LNCAP (cell line): Measurements from ENCODE around the gene AKAP1.

Experiments used
- CTCF ChIP-seq: fragments of 450-650 bp; IDR thresholded peaks from 2 replicates; pipeline ENCODE4 v1.5.1; 2017; ENCODE audit warnings: mild to moderate bottlenecking

Gene AKAP1, protein sequence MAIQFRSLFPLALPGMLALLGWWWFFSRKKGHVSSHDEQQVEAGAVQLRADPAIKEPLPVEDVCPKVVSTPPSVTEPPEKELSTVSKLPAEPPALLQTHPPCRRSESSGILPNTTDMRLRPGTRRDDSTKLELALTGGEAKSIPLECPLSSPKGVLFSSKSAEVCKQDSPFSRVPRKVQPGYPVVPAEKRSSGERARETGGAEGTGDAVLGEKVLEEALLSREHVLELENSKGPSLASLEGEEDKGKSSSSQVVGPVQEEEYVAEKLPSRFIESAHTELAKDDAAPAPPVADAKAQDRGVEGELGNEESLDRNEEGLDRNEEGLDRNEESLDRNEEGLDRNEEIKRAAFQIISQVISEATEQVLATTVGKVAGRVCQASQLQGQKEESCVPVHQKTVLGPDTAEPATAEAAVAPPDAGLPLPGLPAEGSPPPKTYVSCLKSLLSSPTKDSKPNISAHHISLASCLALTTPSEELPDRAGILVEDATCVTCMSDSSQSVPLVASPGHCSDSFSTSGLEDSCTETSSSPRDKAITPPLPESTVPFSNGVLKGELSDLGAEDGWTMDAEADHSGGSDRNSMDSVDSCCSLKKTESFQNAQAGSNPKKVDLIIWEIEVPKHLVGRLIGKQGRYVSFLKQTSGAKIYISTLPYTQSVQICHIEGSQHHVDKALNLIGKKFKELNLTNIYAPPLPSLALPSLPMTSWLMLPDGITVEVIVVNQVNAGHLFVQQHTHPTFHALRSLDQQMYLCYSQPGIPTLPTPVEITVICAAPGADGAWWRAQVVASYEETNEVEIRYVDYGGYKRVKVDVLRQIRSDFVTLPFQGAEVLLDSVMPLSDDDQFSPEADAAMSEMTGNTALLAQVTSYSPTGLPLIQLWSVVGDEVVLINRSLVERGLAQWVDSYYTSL

DNA sequence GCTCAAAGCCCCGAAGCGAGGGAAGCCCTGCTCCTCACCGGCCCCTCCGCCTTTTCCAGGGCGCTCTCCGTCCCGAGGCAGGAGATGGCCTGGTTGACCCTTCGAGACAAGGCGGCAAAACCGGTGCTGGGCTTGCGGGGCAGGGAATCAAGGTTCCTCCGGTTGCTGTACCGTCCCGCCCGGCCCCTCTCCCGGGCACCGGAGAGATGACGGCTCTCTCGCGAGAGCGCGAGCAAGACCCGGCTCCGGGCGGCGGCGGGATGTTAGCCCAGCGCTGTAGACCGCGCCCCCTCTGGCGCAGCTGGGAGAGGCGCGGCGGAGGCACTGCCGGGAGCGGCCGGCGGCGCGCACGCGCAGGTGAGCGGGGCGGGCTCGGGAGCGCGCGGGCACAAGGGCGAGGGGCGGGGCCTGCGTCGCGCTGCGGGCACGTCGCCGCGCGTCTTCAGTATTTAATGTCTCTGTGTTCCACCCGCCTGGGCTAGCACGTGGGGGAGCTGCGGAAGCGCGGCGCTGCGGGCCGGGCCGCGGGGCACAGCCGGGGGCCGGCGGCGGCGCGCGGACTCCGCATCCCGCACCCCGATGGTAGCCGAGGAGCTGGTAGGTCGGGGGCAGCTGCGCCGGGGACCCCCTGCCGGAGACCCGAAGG is at the start of gene AKAP1:
Gene AKAP1 (plus strand): TSS at position 445 of the 646 bp plus-strand sequence. CDS start 20,219 bp downstream, outside the sequence.
- no peak for TF ChIP-seq CTCF

DNA sequence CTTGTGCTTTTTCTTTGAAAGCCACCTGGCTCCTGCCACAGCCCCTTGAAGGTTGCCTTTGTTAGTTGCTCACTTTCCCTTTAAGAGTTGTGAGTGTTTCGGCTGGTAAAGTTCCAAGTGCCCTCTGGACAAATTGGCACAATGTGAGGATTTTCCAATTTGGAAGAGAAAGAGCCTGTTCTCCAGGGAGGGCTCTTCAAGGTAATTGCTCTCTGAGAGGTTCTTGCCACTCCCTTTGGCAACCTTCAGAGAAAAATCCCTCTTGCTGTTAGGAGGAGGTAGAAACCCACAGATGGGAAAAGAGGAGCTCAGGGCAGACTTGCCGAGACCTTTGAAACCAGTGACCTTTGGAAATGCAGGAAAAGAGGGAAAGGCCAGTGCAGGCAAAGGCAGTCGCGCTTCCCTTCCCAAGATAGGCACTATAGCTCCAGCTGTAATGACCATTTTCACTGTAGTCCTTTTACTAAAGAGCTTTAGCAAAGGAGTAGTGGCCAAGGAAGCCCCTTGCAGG is 49.0 kb upstream of the AKAP1 start:
- TF ChIP-seq CTCF = no peak

DNA sequence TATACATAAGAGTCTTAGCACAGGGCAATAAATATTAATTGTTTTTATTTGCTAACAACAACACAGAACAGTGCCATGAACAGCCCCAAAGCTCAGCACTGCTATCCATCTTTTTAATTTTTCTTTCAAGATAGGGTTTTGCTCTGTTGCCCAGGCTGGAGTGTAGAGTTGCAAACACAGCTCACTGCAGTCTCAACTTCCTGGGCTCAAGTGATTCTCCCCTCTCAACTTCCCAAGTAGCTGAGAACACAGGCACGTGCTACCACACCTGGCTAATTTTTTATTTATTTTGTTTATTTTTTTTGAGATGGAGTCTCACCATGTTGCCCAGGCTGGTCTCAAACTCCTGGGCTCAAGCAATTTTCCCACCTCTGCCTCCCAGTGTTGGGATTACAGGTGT is 47.6 kb upstream of the AKAP1 start:
- no peak for TF ChIP-seq CTCF

DNA sequence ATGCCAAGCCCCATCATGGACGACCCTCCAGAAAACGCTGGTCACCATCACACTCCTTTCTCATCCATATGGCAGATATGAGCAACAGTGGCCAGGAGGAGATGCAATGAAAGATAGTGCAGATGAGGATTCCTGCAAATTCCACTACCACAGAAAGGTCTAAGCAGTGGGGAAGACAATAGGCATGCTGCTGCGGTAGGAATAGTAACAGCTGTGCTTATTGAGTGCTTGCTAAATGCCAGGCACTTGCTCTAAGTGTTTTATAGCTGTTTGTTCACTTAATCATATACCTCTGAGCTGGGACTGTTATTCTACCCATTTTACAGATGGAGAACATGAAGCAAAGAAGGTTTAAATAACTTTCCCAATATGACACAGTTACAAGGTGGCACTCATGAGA is 46.6 kb upstream of the AKAP1 start:
- no peak for TF ChIP-seq CTCF

- TF ChIP-seq CTCF = no peak
Measured at GRCh38 chr17:57040571-57040970, 44.5 kb upstream of the AKAP1 start.

GRCh38 chr17:57043276-57043675 is 41.8 kb upstream of the AKAP1 start:
- no peak for TF ChIP-seq CTCF
